DOHH2 (cell line): ENCODE data around the gene COA8.

ENCODE experiments used
- EZH2phosphoT487 ChIP-seq: fragments of 200-600 bp; sonication (generic); IDR thresholded peaks from 2 replicates; pipeline ENCODE4 v1.6.1; 2017; ENCODE audit warnings: borderline replicate concordance, mild to moderate bottlenecking, antibody characterized with exemption, low read length, moderate library complexity, mixed read lengths
- TF ChIP-seq, protein P1 (sequence below): fragments of 200-600 bp; sonication (generic); IDR thresholded peaks from one replicate; pipeline ENCODE4 v1.5.1; 2014; ENCODE audit warnings: antibody characterized with exemption, mild to moderate bottlenecking, low read depth, low read length; ENCODE audit not compliant: poor library complexity, severe bottlenecking

DNA sequence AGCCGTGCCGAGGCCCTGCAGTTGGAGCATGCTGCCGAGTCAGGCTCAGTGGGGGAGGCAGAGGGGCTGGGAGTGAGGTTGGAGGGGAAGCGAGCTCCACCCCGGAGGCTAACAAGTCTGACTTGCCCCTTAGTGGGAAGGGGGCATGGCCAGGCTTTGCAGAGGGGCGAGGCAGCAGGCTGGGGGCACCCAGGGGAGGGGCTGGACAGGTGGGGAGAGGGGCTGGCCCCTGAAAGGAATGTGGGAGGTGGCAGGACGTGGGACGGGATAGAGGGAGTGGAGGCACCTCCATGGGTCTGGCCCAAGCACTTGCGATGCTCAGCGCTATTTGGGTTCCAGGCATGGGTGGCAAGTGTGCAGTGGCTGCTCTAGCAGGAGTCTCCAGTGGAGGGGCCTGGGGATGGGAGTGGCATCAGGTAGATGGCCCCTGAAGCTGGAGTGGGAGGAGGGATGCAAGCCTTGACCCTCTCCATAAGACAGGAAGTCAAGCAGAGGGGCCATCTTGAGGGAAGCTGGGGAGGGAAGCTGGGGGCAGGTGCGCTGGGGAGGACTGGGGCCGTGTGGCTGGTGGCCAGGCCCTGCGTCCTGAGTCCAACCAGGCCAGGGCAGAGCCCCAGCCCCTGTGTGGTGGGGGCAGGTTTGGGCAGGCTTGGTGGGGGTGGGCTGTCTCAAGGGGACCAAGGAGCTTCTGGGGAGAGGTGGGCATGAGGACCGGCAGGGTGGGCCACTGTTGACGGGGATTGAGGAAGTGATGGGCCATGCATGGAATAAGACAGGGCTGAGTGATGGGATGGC lies 31.1 kb upstream of the COA8 start:
- TF ChIP-seq, protein P1, sequence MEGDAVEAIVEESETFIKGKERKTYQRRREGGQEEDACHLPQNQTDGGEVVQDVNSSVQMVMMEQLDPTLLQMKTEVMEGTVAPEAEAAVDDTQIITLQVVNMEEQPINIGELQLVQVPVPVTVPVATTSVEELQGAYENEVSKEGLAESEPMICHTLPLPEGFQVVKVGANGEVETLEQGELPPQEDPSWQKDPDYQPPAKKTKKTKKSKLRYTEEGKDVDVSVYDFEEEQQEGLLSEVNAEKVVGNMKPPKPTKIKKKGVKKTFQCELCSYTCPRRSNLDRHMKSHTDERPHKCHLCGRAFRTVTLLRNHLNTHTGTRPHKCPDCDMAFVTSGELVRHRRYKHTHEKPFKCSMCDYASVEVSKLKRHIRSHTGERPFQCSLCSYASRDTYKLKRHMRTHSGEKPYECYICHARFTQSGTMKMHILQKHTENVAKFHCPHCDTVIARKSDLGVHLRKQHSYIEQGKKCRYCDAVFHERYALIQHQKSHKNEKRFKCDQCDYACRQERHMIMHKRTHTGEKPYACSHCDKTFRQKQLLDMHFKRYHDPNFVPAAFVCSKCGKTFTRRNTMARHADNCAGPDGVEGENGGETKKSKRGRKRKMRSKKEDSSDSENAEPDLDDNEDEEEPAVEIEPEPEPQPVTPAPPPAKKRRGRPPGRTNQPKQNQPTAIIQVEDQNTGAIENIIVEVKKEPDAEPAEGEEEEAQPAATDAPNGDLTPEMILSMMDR = no peak
- TF ChIP-seq EZH2phosphoT487 = no peak
